Globus pallidus (tissue), 1 donor: ENCODE data around the gene FBXO15.

ENCODE experiments used
- DNase-seq: peaks from one replicate; pipeline ENCODE4 v3.0.0-alpha.2; 2015; ENCODE audit warnings: low spot score

Gene FBXO15

GRCh38 chr18:74063023-74063422 lies 84.6 kb downstream of the FBXO15 start:
- DNase-seq: no peak

- DNase-seq: no peak
Observed at GRCh38 chr18:74062037-74062436, 85.6 kb downstream of the FBXO15 start.

GRCh38 chr18:74060579-74060978 lies 87.1 kb downstream of the FBXO15 start:
- DNase-seq: no peak

GRCh38 chr18:74050807-74051206 lies 96.8 kb downstream of the FBXO15 start:
- no peak for DNase-seq

- no peak for DNase-seq
Observed at GRCh38 chr18:74040459-74041332, 106.9 kb downstream of the FBXO15 start.

GRCh38 chr18:74040008-74040407 lies 107.6 kb downstream of the FBXO15 start:
- DNase-seq: no peak

DNA sequence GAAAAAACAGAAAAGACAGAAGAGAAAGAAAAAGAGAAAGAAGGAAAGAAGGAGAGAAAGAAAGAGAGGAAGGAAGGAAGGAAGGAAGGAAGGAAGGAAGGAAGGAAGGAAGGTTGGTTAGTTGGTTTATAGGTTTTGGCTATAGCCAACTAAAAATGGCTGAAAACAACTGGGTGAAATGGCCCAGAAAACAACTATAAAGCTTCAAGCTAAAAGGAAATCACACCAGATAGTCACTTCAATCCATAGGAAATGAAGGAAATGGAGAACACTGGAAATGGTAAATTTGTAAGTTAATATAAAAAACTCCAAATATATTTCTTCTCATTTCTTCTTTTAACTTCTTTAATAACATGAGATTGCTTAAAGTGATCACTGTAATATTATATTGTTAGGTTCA lies 118.5 kb downstream of the FBXO15 start:
- no peak for DNase-seq
